Calu3 (cell line): ENCODE results near the gene SMAD3. TPM values are rescaled to one million over a fixed set of nuclear protein-coding genes. Genes with fewer than 3 reads are reported as not detected.

Experiments
- BruUV-seq: library from RNA; stranded (reverse); fragments of 400-500 nt; replicated peaks from 2 replicates; lab custom pipeline; 2021; lab: Mats Ljungman, UMichigan
- CTCF ChIA-PET: fragments of 300-600 bp; sonication (Branson Sonifier 250); formaldehyde crosslinking; loops from one replicate; lab custom pipeline; 2022; ENCODE audit warnings: antibody characterized with exemption; lab: Charles Lee
- DNase-seq: peaks from one replicate; pipeline ENCODE4 v3.0.0; 2022
- H3K27ac Mint-ChIP-seq: one replicate; pipeline ENCODE4 v1.8.0; 2022; ENCODE audit warnings: mixed read lengths; ENCODE audit not compliant: unreplicated experiment
- H3K27me3 Mint-ChIP-seq: one replicate; pipeline ENCODE4 v1.8.0; 2022; ENCODE audit warnings: mixed read lengths; ENCODE audit not compliant: unreplicated experiment
- H3K36me3 Mint-ChIP-seq: one replicate; pipeline ENCODE4 v1.8.0; 2022; ENCODE audit warnings: mild to moderate bottlenecking, moderate library complexity, mixed read lengths; ENCODE audit not compliant: insufficient read depth, unreplicated experiment
- H3K4me1 Mint-ChIP-seq: one replicate; pipeline ENCODE4 v1.8.0; 2022; ENCODE audit warnings: mild to moderate bottlenecking, low read depth, mixed read lengths; ENCODE audit not compliant: unreplicated experiment
- H3K4me3 Mint-ChIP-seq: one replicate; pipeline ENCODE4 v1.8.0; 2022; ENCODE audit warnings: mild to moderate bottlenecking, low read depth, moderate library complexity, mixed read lengths; ENCODE audit not compliant: unreplicated experiment
- H3K9me3 Mint-ChIP-seq: one replicate; pipeline ENCODE4 v1.8.0; 2022; ENCODE audit warnings: low read depth, mixed read lengths; ENCODE audit not compliant: unreplicated experiment
- intact Hi-C: fragments of 100-400 bp; cut with micrococcal nuclease; formaldehyde crosslinking; loops from one replicate; pipeline ENCODE4 v1.10.0; 2022; ENCODE audit not compliant: unreplicated experiment
- total RNA-seq: library from RNA; stranded (reverse); gene quantifications from 2 replicates; pipeline ENCODE4 v1.2.3, GENCODE V29; 2022
- TF ChIP-seq, protein P1 (sequence below): fragments of 200-600 bp; IDR thresholded peaks from one replicate; pipeline ENCODE4 v1.8.0; 2022; ENCODE audit warnings: antibody characterized with exemption; ENCODE audit not compliant: unreplicated experiment

Gene SMAD3
- total RNA-seq, 1 experiment from 2014 or later = 121 TPM

DNA sequence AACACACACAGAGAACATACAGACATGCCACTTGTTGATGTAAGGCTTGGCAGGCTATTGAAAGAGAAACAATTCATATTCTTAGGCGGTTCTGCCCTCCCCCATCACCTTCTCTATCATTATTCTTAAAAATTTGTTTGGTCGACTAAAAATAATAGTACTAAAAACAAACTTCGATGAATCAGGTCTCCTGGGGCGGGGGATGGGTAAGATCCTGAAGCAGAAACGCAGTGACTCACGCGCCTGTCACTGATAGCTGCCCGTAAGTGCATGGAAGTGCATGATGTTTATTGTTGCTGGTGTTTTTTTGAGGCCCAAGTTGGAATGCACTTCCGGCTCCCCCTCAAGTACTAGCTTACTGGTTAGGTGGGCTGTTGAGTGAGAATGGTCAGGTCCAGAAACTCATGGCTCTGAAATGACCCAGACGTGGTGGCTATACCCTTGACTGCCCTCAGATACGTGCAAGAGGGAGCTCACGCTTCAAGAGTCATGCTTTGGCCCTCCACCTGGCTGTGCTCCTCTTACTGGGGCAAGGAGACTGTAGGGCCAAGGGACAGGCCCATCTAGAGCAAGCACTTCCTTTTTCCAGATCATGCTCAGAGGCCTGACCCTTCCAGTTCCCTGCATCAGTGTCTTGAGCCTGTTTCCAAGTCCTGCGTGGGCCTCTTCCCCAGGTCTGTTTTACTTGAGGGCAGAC, 10.9 kb downstream of the SMAD3 start:
- no peaks in the 10 kb centered on the region for H3K9me3 Mint-ChIP-seq
- intact Hi-C loops = no loop called here
- H3K27me3 Mint-ChIP-seq = no peaks in the 10 kb centered on the region
- peaks cover 82% of the 10 kb centered on the region for H3K36me3 Mint-ChIP-seq
- no TSS peak for BruUV-seq
- TF ChIP-seq, protein P1, sequence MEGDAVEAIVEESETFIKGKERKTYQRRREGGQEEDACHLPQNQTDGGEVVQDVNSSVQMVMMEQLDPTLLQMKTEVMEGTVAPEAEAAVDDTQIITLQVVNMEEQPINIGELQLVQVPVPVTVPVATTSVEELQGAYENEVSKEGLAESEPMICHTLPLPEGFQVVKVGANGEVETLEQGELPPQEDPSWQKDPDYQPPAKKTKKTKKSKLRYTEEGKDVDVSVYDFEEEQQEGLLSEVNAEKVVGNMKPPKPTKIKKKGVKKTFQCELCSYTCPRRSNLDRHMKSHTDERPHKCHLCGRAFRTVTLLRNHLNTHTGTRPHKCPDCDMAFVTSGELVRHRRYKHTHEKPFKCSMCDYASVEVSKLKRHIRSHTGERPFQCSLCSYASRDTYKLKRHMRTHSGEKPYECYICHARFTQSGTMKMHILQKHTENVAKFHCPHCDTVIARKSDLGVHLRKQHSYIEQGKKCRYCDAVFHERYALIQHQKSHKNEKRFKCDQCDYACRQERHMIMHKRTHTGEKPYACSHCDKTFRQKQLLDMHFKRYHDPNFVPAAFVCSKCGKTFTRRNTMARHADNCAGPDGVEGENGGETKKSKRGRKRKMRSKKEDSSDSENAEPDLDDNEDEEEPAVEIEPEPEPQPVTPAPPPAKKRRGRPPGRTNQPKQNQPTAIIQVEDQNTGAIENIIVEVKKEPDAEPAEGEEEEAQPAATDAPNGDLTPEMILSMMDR = no peak
- peak; percentile 63 for DNase-seq
- peak overlapping the region; percentile 73 for H3K27ac Mint-ChIP-seq
- no peak overlapping the region for H3K4me3 Mint-ChIP-seq
- peaks cover 86% of the 10 kb centered on the region for H3K4me1 Mint-ChIP-seq
- CTCF ChIA-PET = interaction anchor here (0.8 to 1.1 kb wide), 2 partner anchors 10 to 71 kb away, joined by 4 read pairs; no protein-coding TSS in a partner anchor

DNA sequence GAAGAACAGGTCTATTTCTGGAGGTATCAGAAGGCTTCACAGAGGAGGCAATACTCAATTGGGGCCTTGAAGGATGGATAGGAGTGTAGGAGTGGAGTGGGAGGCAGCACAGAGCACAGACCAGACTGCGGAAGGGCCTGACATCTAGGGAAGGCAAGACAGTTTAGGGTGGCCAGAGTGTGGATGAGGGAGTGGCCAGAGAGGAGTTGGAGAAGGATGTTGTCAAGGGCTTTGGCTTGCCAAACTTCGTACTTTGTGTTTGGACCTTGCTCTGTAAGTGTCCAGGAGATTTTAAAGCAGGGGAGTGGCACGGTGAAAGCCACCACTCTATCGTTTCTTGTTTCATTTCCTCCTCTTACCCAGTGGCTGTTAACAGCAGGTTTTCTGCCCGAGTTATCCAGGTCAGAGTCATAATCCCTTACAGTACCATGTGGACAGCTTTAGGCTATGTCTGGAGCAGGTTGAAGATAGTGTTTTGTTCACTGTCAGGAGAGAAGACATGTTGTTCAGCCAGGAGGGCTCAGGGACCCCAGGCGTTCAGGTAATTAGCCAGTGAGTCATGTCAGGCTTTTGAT, 12.3 kb downstream of the SMAD3 start:
- no peak for DNase-seq
- Mint-ChIP-seq H3K4me1 (peaks cover 92% of the 10 kb centered on the region), H3K27ac (peak overlapping the region; percentile 75), H3K4me3 (peak overlapping the region; percentile 47), H3K9me3 (no peaks in the 10 kb centered on the region), H3K27me3 (no peaks in the 10 kb centered on the region), H3K36me3 (peaks cover 78% of the 10 kb centered on the region)
- CTCF ChIA-PET = no interaction called here
- intact Hi-C loops = no loop called here
- TF ChIP-seq, protein P1 = no peak
- BruUV-seq = no TSS peak

DNA sequence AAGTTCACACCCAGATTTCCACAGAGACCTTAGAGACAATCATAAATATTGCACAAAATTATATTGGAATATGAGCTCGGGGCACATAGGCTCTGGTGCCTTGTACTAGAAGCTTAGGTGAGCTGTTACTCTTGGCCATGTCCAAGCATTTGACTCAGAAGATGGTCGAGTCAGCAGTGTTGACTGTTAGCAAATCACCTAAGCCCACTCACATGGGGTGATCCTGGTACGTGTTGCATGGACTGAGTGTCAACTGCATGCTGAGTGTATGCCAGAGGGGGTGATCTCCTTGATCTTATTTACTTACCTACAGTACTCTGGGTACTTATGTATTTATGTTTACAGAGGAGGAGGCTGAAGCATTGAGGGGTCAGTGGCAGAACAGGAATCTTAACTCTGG, 14.0 kb downstream of the SMAD3 start:
- Mint-ChIP-seq H3K27ac (peak overlapping the region; percentile 33), H3K9me3 (no peaks in the 10 kb centered on the region), H3K36me3 (peaks cover 68% of the 10 kb centered on the region), H3K4me1 (peaks cover 90% of the 10 kb centered on the region), H3K27me3 (no peaks in the 10 kb centered on the region), H3K4me3 (no peak overlapping the region)
- no TSS peak for BruUV-seq
- TF ChIP-seq, protein P1 = no peak
- intact Hi-C loops = no loop called here
- no peak for DNase-seq
- CTCF ChIA-PET = interaction anchor here (1.7 kb wide), 1 partner anchor 27 kb away, joined by 5 read pairs; no protein-coding TSS in a partner anchor

DNA sequence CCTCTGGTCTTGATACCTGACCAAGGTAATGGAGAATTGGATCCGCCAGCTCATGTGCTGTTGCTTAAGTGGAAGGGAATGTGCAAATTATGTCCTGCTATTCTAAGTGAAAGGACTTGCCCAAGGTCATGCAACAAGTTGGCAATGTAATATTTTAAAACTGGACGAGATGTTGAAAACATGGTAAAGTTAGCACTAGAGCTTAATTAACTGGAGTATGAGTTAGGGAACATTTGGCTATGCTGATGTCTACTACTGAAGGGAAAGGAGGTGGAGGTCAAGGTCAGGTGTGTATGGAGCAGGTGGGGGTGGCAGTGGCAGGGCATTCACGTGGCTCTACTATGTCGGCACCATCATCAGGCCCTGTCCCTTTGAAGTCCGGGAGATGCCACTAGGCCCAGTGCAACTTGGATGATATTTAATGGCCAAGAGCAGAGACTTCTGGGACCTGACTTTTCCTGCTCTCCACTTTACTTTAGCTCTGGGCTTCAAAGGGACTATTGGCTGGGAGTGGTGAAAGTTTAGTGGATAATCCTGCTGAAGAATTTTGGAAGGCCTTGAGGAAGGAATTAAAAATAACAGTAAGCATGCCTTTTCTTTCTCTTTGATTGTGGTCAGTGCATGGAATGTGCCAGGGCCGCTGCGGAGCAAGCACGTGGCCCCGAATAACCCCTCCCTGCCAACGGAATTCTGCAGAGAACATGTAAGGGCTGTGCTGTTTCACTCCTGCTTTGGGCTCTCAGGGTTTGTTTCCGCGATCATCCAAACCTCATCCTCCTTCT, 14.9 kb downstream of the SMAD3 start:
- TF ChIP-seq, protein P1 = no peak
- H3K4me3 Mint-ChIP-seq = no peak overlapping the region
- CTCF ChIA-PET = interaction anchor here (1.6 to 1.7 kb wide), 2 partner anchors 26 to 41 kb away, joined by 5 read pairs; no protein-coding TSS in a partner anchor
- no peak for DNase-seq
- H3K4me1 Mint-ChIP-seq = peaks cover 90% of the 10 kb centered on the region
- peaks cover 62% of the 10 kb centered on the region for H3K36me3 Mint-ChIP-seq
- H3K27me3 Mint-ChIP-seq = no peaks in the 10 kb centered on the region
- intact Hi-C loops = no loop called here
- no TSS peak for BruUV-seq
- no peaks in the 10 kb centered on the region for H3K9me3 Mint-ChIP-seq
- H3K27ac Mint-ChIP-seq = peak overlapping the region; percentile 33
